SKM-1 treated with dmso at 0.1 percent for 144 hours (cell line): ENCODE results near the gene NLRP10.
"Not testable (repeated sequence)": the region's sequence is repeated elsewhere in the genome, so short reads cannot be mapped to it uniquely, and the experiment has no call there.

Source experiments
- DNase-seq: peaks from one replicate; lab custom pipeline; 2025; ENCODE audit not compliant: unreplicated experiment; lab: John Stamatoyannopoulos, UW

Gene NLRP10

GRCh38 chr11:7965386-7965785 is at the start of gene NLRP10:
NLRP10 (minus strand) TSS chr11:7965447; CDS start chr11:7963495, 1,952 bp downstream.
- DNase-seq = no peak

- no peak for DNase-seq
Observed at GRCh38 chr11:8013833-8014232, 48.6 kb upstream of the NLRP10 start.

GRCh38 chr11:8011981-8012444 is 46.8 kb upstream of the NLRP10 start:
- no peak for DNase-seq

GRCh38 chr11:8011371-8011770 is 46.1 kb upstream of the NLRP10 start:
- no peak for DNase-seq

- DNase-seq = no peak
Observed at GRCh38 chr11:8009856-8010255, 44.6 kb upstream of the NLRP10 start.

GRCh38 chr11:8008212-8008611 is 43.0 kb upstream of the NLRP10 start:
- DNase-seq = no peak

GRCh38 chr11:8006349-8006977 is 41.2 kb upstream of the NLRP10 start:
- peak; percentile 10 for DNase-seq

GRCh38 chr11:8005556-8005955 is 40.3 kb upstream of the NLRP10 start:
- DNase-seq = no peak

GRCh38 chr11:8004008-8004407 is 38.8 kb upstream of the NLRP10 start:
- no peak for DNase-seq

GRCh38 chr11:8003187-8003586 is 37.9 kb upstream of the NLRP10 start:
- DNase-seq = no peak

GRCh38 chr11:8002676-8003075 is 37.4 kb upstream of the NLRP10 start:
- no peak for DNase-seq

- no peak for DNase-seq
Observed at GRCh38 chr11:8000390-8000789, 35.1 kb upstream of the NLRP10 start.

- DNase-seq = no peak
Observed at GRCh38 chr11:7999795-8000194, 34.5 kb upstream of the NLRP10 start.

- DNase-seq = no peak
Observed at GRCh38 chr11:7994581-7995278, 29.5 kb upstream of the NLRP10 start.

- not testable (repeated sequence) for DNase-seq
Observed at GRCh38 chr11:7987560-7987883, 22.3 kb upstream of the NLRP10 start.

- DNase-seq = peak; percentile 99
Observed at GRCh38 chr11:7986768-7987559, 21.7 kb upstream of the NLRP10 start, which contains the start of gene EIF3F. EIF3F (plus strand) TSS chr11:7987337; CDS start chr11:7987353, 16 bp downstream.

GRCh38 chr11:7983832-7984590 is 18.8 kb upstream of the NLRP10 start:
- DNase-seq = no peak

GRCh38 chr11:7982582-7983119 is 17.4 kb upstream of the NLRP10 start:
- DNase-seq = no peak

GRCh38 chr11:7981619-7982157 is 16.4 kb upstream of the NLRP10 start:
- DNase-seq = no peak

GRCh38 chr11:7977232-7977917 is 12.1 kb upstream of the NLRP10 start:
- no peak for DNase-seq
